T-helper 9 cell (primary cell): Measurements from ENCODE around the gene ASIC3.

ENCODE experiments used
- DNase-seq: peaks from one replicate; pipeline ENCODE4 v3.0.0-alpha.2; 2020

The ASIC3 gene

GRCh38 chr7:151057989-151058780, 9.9 kb downstream of the ASIC3 start:
- peak; percentile 93 for DNase-seq

- DNase-seq = no peak
These were observed 10.5 kb downstream of the ASIC3 start for GRCh38 chr7:151058781-151059366.

- DNase-seq = peak; percentile 61
These were observed 11.2 kb downstream of the ASIC3 start, which contains the start of gene SLC4A2 for GRCh38 chr7:151059367-151060112. SLC4A2 (plus strand) TSS chr7:151059589; CDS start chr7:151061988, 2,399 bp downstream.

GRCh38 chr7:151060113-151060415, 11.7 kb downstream of the ASIC3 start:
- no peak for DNase-seq

GRCh38 chr7:151060416-151061212, 12.3 kb downstream of the ASIC3 start:
- DNase-seq = no peak

GRCh38 chr7:151061213-151062110, 13.1 kb downstream of the ASIC3 start:
- DNase-seq = no peak

GRCh38 chr7:151062111-151062398, 13.7 kb downstream of the ASIC3 start:
- no peak for DNase-seq

- no peak for DNase-seq
These were observed 14.3 kb downstream of the ASIC3 start for GRCh38 chr7:151062399-151063211.

- no peak for DNase-seq
These were observed 14.9 kb downstream of the ASIC3 start for GRCh38 chr7:151063212-151063561.

- DNase-seq = no peak
These were observed 16.1 kb downstream of the ASIC3 start for GRCh38 chr7:151064454-151064853.

- no peak for DNase-seq
These were observed 16.7 kb downstream of the ASIC3 start for GRCh38 chr7:151064993-151065392.

GRCh38 chr7:151065516-151065915, 17.2 kb downstream of the ASIC3 start:
- DNase-seq = no peak

GRCh38 chr7:151066273-151066974, 18.1 kb downstream of the ASIC3 start:
- no peak for DNase-seq

- DNase-seq = no peak
These were observed 19.9 kb downstream of the ASIC3 start for GRCh38 chr7:151068069-151068773.

GRCh38 chr7:151069841-151070573, 21.7 kb downstream of the ASIC3 start:
- no peak for DNase-seq

GRCh38 chr7:151070574-151070960, 22.2 kb downstream of the ASIC3 start:
- no peak for DNase-seq

- no peak for DNase-seq
These were observed 22.9 kb downstream of the ASIC3 start for GRCh38 chr7:151071032-151071866.

GRCh38 chr7:151073990-151074389, 25.7 kb downstream of the ASIC3 start:
- no peak for DNase-seq
